ENCODE data around the gene TOMM20. TPM values are rescaled to one million over a fixed set of nuclear protein-coding genes. Genes with fewer than 3 reads are reported as not detected.

The TOMM20 gene
- total RNA-seq, 1 experiment from 2014 or later = 101 TPM

- Histone ChIP-seq H3K4me3 (ENCODE audit: low read depth in 2 of 2, low read length in 2 of 2) (no peak overlapping the region), H3K4me1 (ENCODE audit: control insufficient read depth, insufficient read depth, low read length) (peaks cover 5% of the 10 kb centered on the region; the same call in 1 of the 2 replicates), H3K27ac (ENCODE audit: low read length) (no peak overlapping the region), H3K36me3 (ENCODE audit: control insufficient read depth, insufficient read depth, low read length) (peaks cover 30% of the 10 kb centered on the region), H3K27me3 (ENCODE audit: control insufficient read depth, insufficient read depth, low read length) (no peaks in the 10 kb centered on the region), H3K9me3 (ENCODE audit: control insufficient read depth, insufficient read depth, low read depth, low read length) (no peaks in the 10 kb centered on the region)
- TF ChIP-seq TCF7L2 (IDR thresholded peaks at IDR 0.05; ENCODE audit: low read depth, low read length) (no peak), SIN3A (IDR thresholded peaks at IDR 0.05; ENCODE audit: borderline replicate concordance, insufficient read depth, low read depth, low read length) (no peak), POLR2AphosphoS5 (IDR thresholded peaks at IDR 0.05; ENCODE audit: low read depth, low read length) (no peak), REST (IDR thresholded peaks at IDR 0.05; ENCODE audit: insufficient read depth in 1 of 2, low read depth in 2 of 2, low read length in 1 of 2) (no peak), CTCF (IDR thresholded peaks at IDR 0.05) (no peak)
- ATAC-seq (no peak), DNase-seq (ENCODE audit: low read depth, low spot score) (no peak)
- BruUV-seq (replicated peaks) = no TSS peak
- ChIA-PET POLR2A (no interaction called here), CTCF (no interaction called here)
- in situ Hi-C loops (cut with HindIII; ENCODE audit: low pct_unique_long_range_greater_than_20kb, low sequenced_read_pairs) (no loop called here), intact Hi-C loops (cut with micrococcal nuclease; ENCODE audit: unreplicated experiment) (no loop called here)
Measured at GRCh38 chr1:235133086-235133485, 4.4 kb upstream of the TOMM20 start.

GRCh38 chr1:235131961-235132360, 3.3 kb upstream of the TOMM20 start:
- BruUV-seq (replicated peaks) = no TSS peak
- ATAC-seq (no peak), DNase-seq (ENCODE audit: low read depth, low spot score) (no peak)
- in situ Hi-C loops (cut with HindIII; ENCODE audit: low pct_unique_long_range_greater_than_20kb, low sequenced_read_pairs) = no loop called here
- CTCF ChIA-PET = no interaction called here
- intact Hi-C loops (cut with micrococcal nuclease; ENCODE audit: unreplicated experiment) = no loop called here
- Histone ChIP-seq H3K27me3 (ENCODE audit: control insufficient read depth, insufficient read depth, low read length) (no peaks in the 10 kb centered on the region), H3K4me1 (ENCODE audit: control insufficient read depth, insufficient read depth, low read length) (peaks cover 5% of the 10 kb centered on the region; the same call in 1 of the 2 replicates), H3K9me3 (ENCODE audit: control insufficient read depth, insufficient read depth, low read depth, low read length) (no peaks in the 10 kb centered on the region), H3K36me3 (ENCODE audit: control insufficient read depth, insufficient read depth, low read length) (peaks cover 34% of the 10 kb centered on the region), H3K27ac (ENCODE audit: low read length) (no peak overlapping the region), H3K4me3 (ENCODE audit: low read depth in 2 of 2, low read length in 2 of 2) (no peak overlapping the region)
- POLR2A ChIA-PET = interaction anchor here (0.9 kb wide), 1 partner anchor 25 kb away, joined by 3 read pairs; no protein-coding TSS in a partner anchor
- TF ChIP-seq CTCF (IDR thresholded peaks at IDR 0.05) (no peak), POLR2AphosphoS5 (IDR thresholded peaks at IDR 0.05; ENCODE audit: low read depth, low read length) (no peak), TCF7L2 (IDR thresholded peaks at IDR 0.05; ENCODE audit: low read depth, low read length) (no peak), REST (IDR thresholded peaks at IDR 0.05; ENCODE audit: insufficient read depth in 1 of 2, low read depth in 2 of 2, low read length in 1 of 2) (no peak), SIN3A (IDR thresholded peaks at IDR 0.05; ENCODE audit: borderline replicate concordance, insufficient read depth, low read depth, low read length) (no peak)
